Endothelial cell of umbilical vein (primary cell): Measurements from ENCODE around the gene CPD. TPM values are rescaled to one million over a fixed set of nuclear protein-coding genes. Genes with fewer than 3 reads are reported as not detected.

ENCODE experiments used
- BruUV-seq: library from RNA; stranded (reverse); fragments of 400-500 nt; replicated peaks from 2 replicates; lab custom pipeline; 2021; lab: Mats Ljungman, UMichigan
- CTCF ChIA-PET: fragments of 300-600, 350-600 bp; sonication (Branson Sonifier 250); formaldehyde crosslinking; loops from one replicate; lab custom pipeline; 2021; ENCODE audit warnings: antibody characterized with exemption, inconsistent platforms; lab: Charles Lee
- POLR2A ChIA-PET: fragments of 300-600, 350-600 bp; sonication (Branson Sonifier 250); formaldehyde crosslinking; loops from one replicate; lab custom pipeline; 2021; ENCODE audit warnings: antibody characterized with exemption, inconsistent platforms; lab: Charles Lee
- DNase-seq: peaks from one replicate; pipeline ENCODE4 v3.0.0-alpha.2; 2011; ENCODE audit warnings: low read depth, low spot score
- FAIRE-seq: peaks from 2 replicates; lab custom pipeline; 2011; peaks lifted over from hg19 to GRCh38; lab: Jason Lieb, UNC
- H2AFZ ChIP-seq: 2 replicates; pipeline ENCODE4 v1.6.0; 2012; ENCODE audit warnings: low read depth, low read length, control low read depth, inconsistent platforms
- H3K27ac ChIP-seq: 2 replicates; pipeline ENCODE4 v1.5.1; 2011; ENCODE audit warnings: low read depth, mild to moderate bottlenecking, control low read depth, low read length, moderate library complexity; ENCODE audit not compliant: insufficient read depth
- H3K27me3 ChIP-seq, 2 experiments: 2 replicates each; pipeline versions ENCODE4 v1.6.0 to v1.6.1; 2011; ENCODE audit warnings: low read length in 2 of 2, mixed read lengths in 1 of 2; ENCODE audit not compliant: control insufficient read depth in 2 of 2, insufficient read depth in 2 of 2
- H3K36me3 ChIP-seq, 2 experiments: 2 replicates in 1 of 2; 3 replicates in 1 of 2; pipeline ENCODE4 v1.5.1; 2011; ENCODE audit warnings: low read length in 2 of 2, mild to moderate bottlenecking in 1 of 2, moderate library complexity in 1 of 2; ENCODE audit not compliant: control insufficient read depth in 2 of 2, insufficient read depth in 2 of 2; ENCODE audit errors: extremely low read depth in 1 of 2
- H3K4me1 ChIP-seq: 3 replicates; pipeline ENCODE4 v1.5.1; 2011; ENCODE audit warnings: mild to moderate bottlenecking, low read length; ENCODE audit not compliant: control insufficient read depth, insufficient read depth; ENCODE audit errors: extremely low read depth
- H3K4me2 ChIP-seq: 2 replicates; pipeline ENCODE4 v1.6.1; 2011; ENCODE audit warnings: low read length, control low read depth, mixed read lengths; ENCODE audit not compliant: insufficient read depth
- H3K4me3 ChIP-seq, 3 experiments: fragments of 200-600 bp in 1 of 3; sonication (generic), shearing (Covaris generic) in 1 of 3; replicated peaks in 1 of 3; 2 replicates each; pipeline ENCODE4 v1.5.1; 2011 to 2016; ENCODE audit warnings: control low read depth in 3 of 3, low read length in 3 of 3, mild to moderate bottlenecking in 2 of 3, inconsistent platforms in 1 of 3, low read depth in 1 of 3, moderate library complexity in 1 of 3; ENCODE audit not compliant: insufficient read depth in 1 of 3
- H3K79me2 ChIP-seq: 2 replicates; pipeline ENCODE4 v1.6.0; 2012; ENCODE audit warnings: low read length, inconsistent platforms; ENCODE audit not compliant: control insufficient read depth, insufficient read depth
- H3K9ac ChIP-seq: replicated peaks from 2 replicates; pipeline ENCODE3; 2011; ENCODE audit warnings: low read length, control low read depth; ENCODE audit not compliant: insufficient read depth; ENCODE audit errors: extremely low read depth
- H3K9me1 ChIP-seq: replicated peaks from 3 replicates; pipeline ENCODE4 v1.6.0; 2011; ENCODE audit warnings: mild to moderate bottlenecking, low read length; ENCODE audit not compliant: control insufficient read depth, insufficient read depth; ENCODE audit errors: extremely low read depth
- H3K9me3 ChIP-seq: replicated peaks from 2 replicates; pipeline ENCODE4 v1.5.1; 2012; ENCODE audit warnings: low read length, inconsistent platforms; ENCODE audit not compliant: control insufficient read depth, insufficient read depth
- H4K20me1 ChIP-seq: replicated peaks from 2 replicates; pipeline ENCODE3; 2011; ENCODE audit warnings: mild to moderate bottlenecking, low read length; ENCODE audit not compliant: control insufficient read depth, insufficient read depth; ENCODE audit errors: extremely low read depth
- CTCF ChIP-seq, 2 donors: IDR thresholded peaks; 1 replicate in 1 of 2; 2 replicates in 1 of 2; pipeline ENCODE4 v1.5.1; 2011; ENCODE audit warnings: low read length in 2 of 2, mild to moderate bottlenecking in 2 of 2, moderate library complexity in 2 of 2, control low read depth in 1 of 2, inconsistent platforms in 1 of 2, low read depth in 1 of 2; ENCODE audit not compliant: insufficient read depth in 1 of 2; ENCODE audit errors: extremely low read depth in 1 of 2
- EZH2 ChIP-seq: IDR thresholded peaks from 2 replicates; pipeline ENCODE4 v1.6.1; 2012; ENCODE audit warnings: borderline replicate concordance, low read depth, mild to moderate bottlenecking, moderate library complexity, low read length, inconsistent platforms; ENCODE audit not compliant: severe bottlenecking
- FOS ChIP-seq: IDR thresholded peaks from 2 replicates; pipeline ENCODE4 v1.6.1; 2011; ENCODE audit warnings: mild to moderate bottlenecking, low read length, moderate library complexity, borderline replicate concordance; ENCODE audit not compliant: insufficient read depth
- GATA2 ChIP-seq: IDR thresholded peaks from 2 replicates; pipeline ENCODE4 v1.7.0; 2011; ENCODE audit warnings: low read depth, mild to moderate bottlenecking, moderate library complexity, mixed read lengths, low read length; ENCODE audit not compliant: insufficient read length, insufficient read depth
- JUN ChIP-seq: IDR thresholded peaks from 2 replicates; pipeline ENCODE4 v1.6.1; 2011; ENCODE audit warnings: borderline replicate concordance, low read depth; ENCODE audit not compliant: insufficient read length, insufficient read depth
- MAX ChIP-seq: IDR thresholded peaks from 2 replicates; pipeline ENCODE4 v1.6.1; 2011; ENCODE audit not compliant: insufficient read depth, insufficient read length
- MYC ChIP-seq: IDR thresholded peaks from one replicate; pipeline ENCODE4 v1.6.1; 2011; ENCODE audit warnings: mild to moderate bottlenecking, low read depth, low read length
- POLR2A ChIP-seq: IDR thresholded peaks from 2 replicates; pipeline ENCODE4 v1.6.1; 2012; ENCODE audit warnings: low read depth, mild to moderate bottlenecking, control low read depth, low read length
- POLR2AphosphoS5 ChIP-seq: IDR thresholded peaks from 2 replicates; pipeline ENCODE4 v1.6.1; 2012; ENCODE audit warnings: low read depth, mild to moderate bottlenecking, control low read depth, low read length, moderate library complexity; ENCODE audit not compliant: insufficient read depth
- dilution Hi-C: fragments of 300-500 bp; cut with MboI; formaldehyde crosslinking; loops from one replicate; pipeline ENCODE4 v1.15.0; 2019; ENCODE audit warnings: low sequenced_read_pairs; ENCODE audit not compliant: extremely low pct_ligation_motif_present
- intact Hi-C: fragments of 100-400 bp; cut with micrococcal nuclease; formaldehyde crosslinking; loops from one replicate; pipeline ENCODE4 v1.10.0; 2022
- polyA plus RNA-seq, 4 experiments: library from polyadenylated mRNA; depleted of rRNA in 3 of 4; stranded (reverse) in 3 of 4; unstranded in 1 of 4; fragments of >200 nt; gene quantifications; 2 replicates each; pipeline versions ENCODE4 v1.2.1 to v1.2.3, GENCODE V29; 2011 to 2012; ENCODE audit warnings: missing spikeins in 1 of 4
- total RNA-seq: library from RNA; stranded (reverse); gene quantifications from 2 replicates; pipeline ENCODE4 v1.2.3, GENCODE V29; 2021

Gene CPD
- total and polyA plus RNA-seq, 2 donors (not counting 3 experiments of a cell fraction or from before 2014, with no cell fraction given) = 18.3 to 63.6 TPM

GRCh38 chr17:30468465-30468864, 89.7 kb downstream of the CPD start:
- Histone ChIP-seq H3K9ac (no peak overlapping the region), H3K9me3 (no peaks in the 10 kb centered on the region), H3K9me1 (no peaks in the 10 kb centered on the region), H3K36me3 (peaks cover 0 to 2% of the 10 kb centered on the region in 2 experiments), H3K27me3 (peaks cover 4% of the 10 kb centered on the region in 2 experiments), H3K79me2 (no peaks in the 10 kb centered on the region), H3K4me3 (no peak overlapping the region), H3K4me2 (no peak overlapping the region), H3K4me1 (no peaks in the 10 kb centered on the region), H2AFZ (no peak overlapping the region), H3K27ac (no peak overlapping the region), H4K20me1 (no peaks in the 10 kb centered on the region)
- ChIA-PET POLR2A (no interaction called here), CTCF (interaction anchor here (4.0 kb wide), 1 partner anchor 8 kb away, joined by 22 read pairs; the partner anchor contains the start of gene GOSR1)
- TF ChIP-seq CTCF (IDR thresholded peaks at IDR 0.05; ENCODE audit: extremely low read depth in 1 of 2, insufficient read depth in 1 of 2, low read depth in 1 of 2, low read length in 2 of 2) = no peak
- TF ChIP-seq POLR2A = no peak
- no peak for TF ChIP-seq EZH2
- dilution Hi-C loops (no loop called here), intact Hi-C loops (no loop called here)
- DNase-seq (no peak), FAIRE-seq (no peak)
- no TSS peak for BruUV-seq

- Histone ChIP-seq H2AFZ (no peak overlapping the region), H3K27me3 (peaks cover 4% of the 10 kb centered on the region in 2 experiments), H3K27ac (no peak overlapping the region), H3K36me3 (no peaks in the 10 kb centered on the region), H4K20me1 (no peaks in the 10 kb centered on the region), H3K4me2 (no peak overlapping the region), H3K9me1 (no peaks in the 10 kb centered on the region), H3K4me1 (peaks cover 6% of the 10 kb centered on the region), H3K79me2 (peaks cover 1% of the 10 kb centered on the region), H3K9ac (no peak overlapping the region), H3K9me3 (no peaks in the 10 kb centered on the region), H3K4me3 (no peak overlapping the region)
- dilution Hi-C loops = no loop called here
- BruUV-seq = no TSS peak
- ChIA-PET CTCF (interaction anchor here (1.7 kb wide), 1 partner anchor 132 kb away, joined by 3 read pairs; no protein-coding TSS in a partner anchor), POLR2A (no interaction called here)
- FAIRE-seq (no peak), DNase-seq (no peak)
- intact Hi-C loops = no loop called here
- TF ChIP-seq MYC = no peak
- no peak for TF ChIP-seq GATA2
- TF ChIP-seq EZH2 = no peak
- TF ChIP-seq FOS = no peak
- no peak for TF ChIP-seq JUN
- TF ChIP-seq MAX = no peak
- TF ChIP-seq CTCF (IDR thresholded peaks at IDR 0.05; ENCODE audit: extremely low read depth in 1 of 2, insufficient read depth in 1 of 2, low read depth in 1 of 2, low read length in 2 of 2) = no peak
- TF ChIP-seq POLR2AphosphoS5 = no peak
- TF ChIP-seq POLR2A = no peak
Observed at GRCh38 chr17:30472238-30472890, 93.6 kb downstream of the CPD start.
